ENCODE results near the gene HIC2. TPM values are rescaled to one million over a fixed set of nuclear protein-coding genes. Genes with fewer than 3 reads are reported as not detected.

Gene HIC2, protein sequence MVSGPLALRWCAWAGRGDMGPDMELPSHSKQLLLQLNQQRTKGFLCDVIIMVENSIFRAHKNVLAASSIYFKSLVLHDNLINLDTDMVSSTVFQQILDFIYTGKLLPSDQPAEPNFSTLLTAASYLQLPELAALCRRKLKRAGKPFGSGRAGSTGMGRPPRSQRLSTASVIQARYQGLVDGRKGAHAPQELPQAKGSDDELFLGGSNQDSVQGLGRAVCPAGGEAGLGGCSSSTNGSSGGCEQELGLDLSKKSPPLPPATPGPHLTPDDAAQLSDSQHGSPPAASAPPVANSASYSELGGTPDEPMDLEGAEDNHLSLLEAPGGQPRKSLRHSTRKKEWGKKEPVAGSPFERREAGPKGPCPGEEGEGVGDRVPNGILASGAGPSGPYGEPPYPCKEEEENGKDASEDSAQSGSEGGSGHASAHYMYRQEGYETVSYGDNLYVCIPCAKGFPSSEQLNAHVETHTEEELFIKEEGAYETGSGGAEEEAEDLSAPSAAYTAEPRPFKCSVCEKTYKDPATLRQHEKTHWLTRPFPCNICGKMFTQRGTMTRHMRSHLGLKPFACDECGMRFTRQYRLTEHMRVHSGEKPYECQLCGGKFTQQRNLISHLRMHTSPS
- 3.4 and 4.1 TPM in 2 replicates for total RNA-seq

DNA sequence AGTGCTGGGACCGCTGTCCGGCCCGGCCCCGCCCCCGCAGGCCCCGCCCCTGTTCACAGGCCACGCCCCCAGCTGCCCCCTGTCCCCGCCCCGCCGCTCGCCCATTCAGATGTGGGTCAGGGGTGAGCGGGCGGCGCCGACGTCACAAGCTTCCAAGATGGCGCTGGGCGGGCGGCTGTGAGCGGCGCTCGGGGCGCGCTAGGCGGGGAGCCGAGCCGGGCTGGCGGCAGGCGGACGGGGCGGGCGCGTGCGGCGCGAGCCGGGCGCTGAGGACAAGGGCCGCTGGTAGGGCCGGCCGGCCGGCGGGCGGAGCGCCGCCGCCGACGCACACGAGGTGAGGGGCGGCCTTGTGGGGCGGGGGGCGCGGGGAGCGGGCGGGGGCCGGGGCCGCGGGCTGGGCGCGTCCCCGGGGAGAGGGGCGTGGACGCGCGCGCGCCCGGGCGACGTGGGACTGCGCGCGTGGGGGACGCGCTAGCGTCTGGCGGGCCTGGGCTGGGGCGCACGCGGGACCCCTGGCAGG, at the start of gene HIC2:
TSS of gene HIC2 (plus strand) at position 145 of the 520 bp plus-strand sequence. CDS start 25,461 bp downstream, outside the sequence.

DNA sequence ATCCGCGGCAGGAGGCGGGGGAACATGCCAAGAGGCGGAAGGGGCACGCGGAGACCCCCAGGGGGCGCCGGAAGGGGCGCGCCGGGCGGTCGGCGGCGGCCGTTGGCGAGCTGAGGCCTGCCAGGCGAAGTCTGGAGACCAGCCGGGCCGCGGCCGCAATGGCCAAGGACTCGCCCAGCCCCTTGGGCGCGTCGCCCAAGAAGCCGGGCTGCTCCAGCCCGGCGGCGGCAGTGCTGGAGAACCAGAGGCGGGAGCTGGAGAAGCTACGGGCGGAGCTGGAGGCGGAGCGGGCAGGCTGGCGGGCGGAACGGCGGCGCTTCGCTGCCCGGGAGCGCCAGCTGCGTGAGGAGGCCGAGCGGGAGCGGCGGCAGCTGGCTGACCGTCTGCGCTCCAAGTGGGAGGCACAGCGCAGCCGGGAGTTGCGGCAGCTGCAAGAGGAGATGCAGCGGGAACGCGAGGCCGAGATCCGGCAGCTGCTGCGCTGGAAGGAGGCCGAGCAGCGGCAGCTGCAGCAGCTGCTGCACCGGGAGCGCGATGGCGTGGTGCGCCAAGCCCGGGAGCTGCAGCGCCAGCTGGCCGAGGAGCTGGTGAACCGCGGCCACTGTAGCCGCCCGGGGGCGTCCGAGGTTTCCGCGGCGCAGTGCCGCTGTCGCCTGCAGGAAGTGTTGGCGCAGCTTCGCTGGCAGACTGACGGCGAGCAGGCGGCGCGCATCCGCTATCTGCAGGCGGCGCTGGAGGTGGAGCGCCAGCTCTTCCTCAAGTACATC, 33.3 kb upstream of the HIC2 start, which contains the start of gene RIMBP3B:
TSS of gene RIMBP3B (plus strand) at position 51 of the 767 bp plus-strand sequence. CDS start at position 159, 108 bp downstream.

DNA sequence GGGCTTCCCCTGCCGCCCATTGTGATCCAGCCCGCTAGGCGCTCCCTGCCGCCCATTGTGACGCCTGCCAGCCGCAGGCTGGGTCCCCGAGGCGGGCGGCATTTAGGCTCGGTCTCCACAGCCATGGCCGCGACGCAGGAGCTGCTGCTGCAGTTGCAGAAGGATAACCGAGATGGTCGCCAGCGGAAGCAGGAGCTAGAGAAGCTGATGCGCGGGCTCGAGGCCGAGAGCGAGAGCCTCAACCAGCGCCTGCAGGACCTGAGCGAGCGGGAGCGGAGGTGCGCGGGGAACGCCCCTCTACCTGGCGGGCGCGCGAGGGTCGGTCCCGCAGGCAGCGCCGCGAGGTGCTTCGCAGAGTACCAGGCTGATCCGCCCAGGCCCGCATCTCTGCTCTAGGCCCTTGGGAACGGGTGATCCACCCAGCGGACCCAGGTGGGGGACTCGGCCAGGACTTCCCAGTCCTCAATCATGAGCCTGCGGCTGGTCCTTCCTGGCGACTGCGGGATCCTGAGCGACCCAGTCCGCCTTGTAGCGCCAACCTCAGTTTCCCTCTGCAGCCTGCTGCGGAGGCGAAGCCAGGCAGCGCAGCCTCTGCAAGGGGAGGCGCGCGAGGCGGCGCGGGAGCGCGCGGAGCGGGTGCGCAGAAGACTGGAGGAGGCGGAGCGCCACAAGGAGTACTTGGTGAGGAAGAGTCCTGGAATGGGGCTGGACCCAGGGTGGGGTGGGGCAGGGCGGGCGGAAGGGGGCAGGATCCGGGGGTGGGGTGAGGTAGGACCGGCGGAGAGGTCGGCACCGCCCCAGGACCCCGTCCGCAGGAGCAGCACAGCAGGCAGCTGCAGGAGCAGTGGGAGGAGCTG, 50.4 kb downstream of the HIC2 start, which contains the start of gene TMEM191C:
TSS of gene TMEM191C (plus strand) at position 51 of the 857 bp plus-strand sequence. CDS start at position 124, 73 bp downstream.

Other genes with a start within 250 kb of the HIC2 start
- gene RIMBP3B, start 33.6 kb upstream of the HIC2 start, total RNA-seq = not detected in 2 replicates
- 0.34 and 0.85 TPM in 2 replicates for gene TMEM191C, start 50.0 kb downstream of the HIC2 start, total RNA-seq
- not detected in 2 replicates for gene RIMBP3C, start 134.1 kb downstream of the HIC2 start, total RNA-seq
- gene UBE2L3, start 150.3 kb downstream of the HIC2 start, total RNA-seq = 15.0 and 27.3 TPM in 2 replicates
- 25.8 and 45.1 TPM in 2 replicates for gene YDJC, start 212.7 kb downstream of the HIC2 start, total RNA-seq
- gene CCDC116, start 215.4 kb downstream of the HIC2 start, total RNA-seq = 0.07 TPM in 1 of 2 replicates, not detected in the other
- 23.6 and 125 TPM in 2 replicates for gene SDF2L1, start 224.9 kb downstream of the HIC2 start, total RNA-seq
- 21.5 and 30.8 TPM in 2 replicates for gene PPIL2, start 248.6 kb downstream of the HIC2 start, total RNA-seq

Data from nasal cavity respiratory epithelium epithelial cell of viscerocranial mucosa (primary cell).